Measurements from ENCODE around the gene NGB. TPM values are rescaled to one million over a fixed set of nuclear protein-coding genes. Genes with fewer than 3 reads are reported as not detected.

The NGB gene
- total RNA-seq, 1 experiment from 2014 or later, result not detected

- DNase-seq (no peak), ATAC-seq (no peak)
- no TSS peak for BruUV-seq (replicated peaks)
- Histone ChIP-seq H3K9me2 (replicated peaks; ENCODE audit: low read length) (no peaks in the 10 kb centered on the region), H4K20me1 (ENCODE audit: low read length) (no peaks in the 10 kb centered on the region), H3K9me3 (ENCODE audit: low read length) (no peaks in the 10 kb centered on the region), H3K9ac (ENCODE audit: low read length) (no peak overlapping the region), H2AFZ (ENCODE audit: low read length) (no peak overlapping the region), H3F3A (ENCODE audit: low read length, unreplicated experiment) (no peaks in the 10 kb centered on the region), H3K4me1 (ENCODE audit: insufficient read depth, low read length) (no peaks in the 10 kb centered on the region), H3K4me2 (ENCODE audit: low read length) (no peak overlapping the region), H3K79me2 (ENCODE audit: low read length) (no peaks in the 10 kb centered on the region), H3K27ac (ENCODE audit: low read length) (no peak overlapping the region), H3K36me3 (ENCODE audit: low read depth, low read length) (no peaks in the 10 kb centered on the region), H3K4me3 (ENCODE audit: low read length) (no peak overlapping the region), H3K27me3 (ENCODE audit: low read length) (no peaks in the 10 kb centered on the region)
- ChIA-PET POLR2A (ENCODE audit: unreplicated experiment) (no interaction called here), CTCF (no interaction called here)
- intact Hi-C loops (cut with micrococcal nuclease), result no loop called here
- TF ChIP-seq, protein P1, sequence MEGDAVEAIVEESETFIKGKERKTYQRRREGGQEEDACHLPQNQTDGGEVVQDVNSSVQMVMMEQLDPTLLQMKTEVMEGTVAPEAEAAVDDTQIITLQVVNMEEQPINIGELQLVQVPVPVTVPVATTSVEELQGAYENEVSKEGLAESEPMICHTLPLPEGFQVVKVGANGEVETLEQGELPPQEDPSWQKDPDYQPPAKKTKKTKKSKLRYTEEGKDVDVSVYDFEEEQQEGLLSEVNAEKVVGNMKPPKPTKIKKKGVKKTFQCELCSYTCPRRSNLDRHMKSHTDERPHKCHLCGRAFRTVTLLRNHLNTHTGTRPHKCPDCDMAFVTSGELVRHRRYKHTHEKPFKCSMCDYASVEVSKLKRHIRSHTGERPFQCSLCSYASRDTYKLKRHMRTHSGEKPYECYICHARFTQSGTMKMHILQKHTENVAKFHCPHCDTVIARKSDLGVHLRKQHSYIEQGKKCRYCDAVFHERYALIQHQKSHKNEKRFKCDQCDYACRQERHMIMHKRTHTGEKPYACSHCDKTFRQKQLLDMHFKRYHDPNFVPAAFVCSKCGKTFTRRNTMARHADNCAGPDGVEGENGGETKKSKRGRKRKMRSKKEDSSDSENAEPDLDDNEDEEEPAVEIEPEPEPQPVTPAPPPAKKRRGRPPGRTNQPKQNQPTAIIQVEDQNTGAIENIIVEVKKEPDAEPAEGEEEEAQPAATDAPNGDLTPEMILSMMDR (conservative IDR thresholded peaks at IDR 0.05; ENCODE audit: low read depth, low read length), result no peak
- TF ChIP-seq EZH2phosphoT487 (IDR thresholded peaks at IDR 0.05; ENCODE audit: borderline replicate concordance, low read length) (no peak), EZH2 (IDR thresholded peaks at IDR 0.05; ENCODE audit: low read length, unreplicated experiment) (no peak)
These were observed 40.1 kb downstream of the NGB start for GRCh38 chr14:77230914-77231313.

DNA sequence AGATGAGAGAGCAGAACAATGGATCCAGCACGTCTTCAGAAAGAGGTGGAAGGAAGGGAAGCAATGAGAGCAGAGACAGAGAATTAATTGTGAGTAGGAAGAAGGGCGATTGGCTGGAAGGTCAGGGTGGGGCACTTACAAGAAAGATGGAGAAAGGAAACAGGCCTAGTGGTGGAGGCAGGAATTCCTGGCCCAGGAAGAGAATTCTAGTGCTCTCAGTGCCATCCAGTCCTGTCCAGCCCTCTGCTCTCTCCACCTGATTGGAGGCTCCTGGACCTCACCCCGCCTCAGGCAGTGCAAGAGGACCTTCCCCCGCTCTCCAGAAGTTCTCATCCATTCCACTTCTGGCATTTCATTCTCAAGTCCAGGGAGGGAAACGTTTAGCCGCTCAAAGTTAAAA, 43.0 kb downstream of the NGB start:
- H3K36me3 ChIP-seq (ENCODE audit: low read depth, low read length), result no peaks in the 10 kb centered on the region
- intact Hi-C loops (cut with micrococcal nuclease), result no loop called here
- no peaks in the 10 kb centered on the region for H3F3A ChIP-seq (ENCODE audit: low read length, unreplicated experiment)
- no peaks in the 10 kb centered on the region for H3K79me2 ChIP-seq (ENCODE audit: low read length)
- DNase-seq (no peak), ATAC-seq (no peak)
- H3K9me3 ChIP-seq (ENCODE audit: low read length), result no peaks in the 10 kb centered on the region
- H3K4me2 ChIP-seq (ENCODE audit: low read length), result no peak overlapping the region
- POLR2A ChIA-PET (ENCODE audit: unreplicated experiment), result no interaction called here
- H3K9ac ChIP-seq (ENCODE audit: low read length), result no peak overlapping the region
- no peak overlapping the region for H3K4me3 ChIP-seq (ENCODE audit: low read length)
- H3K4me1 ChIP-seq (ENCODE audit: insufficient read depth, low read length), result no peaks in the 10 kb centered on the region
- H3K27me3 ChIP-seq (ENCODE audit: low read length), result no peaks in the 10 kb centered on the region
- TF ChIP-seq EZH2 (IDR thresholded peaks at IDR 0.05; ENCODE audit: low read length, unreplicated experiment), result no peak
- TF ChIP-seq, protein P1 (conservative IDR thresholded peaks at IDR 0.05; ENCODE audit: low read depth, low read length), result no peak
- no peak for TF ChIP-seq EZH2phosphoT487 (IDR thresholded peaks at IDR 0.05; ENCODE audit: borderline replicate concordance, low read length)
- no peak overlapping the region for H2AFZ ChIP-seq (ENCODE audit: low read length)
- CTCF ChIA-PET, result interaction anchor here (0.7 kb wide), 1 partner anchor 34 kb away, joined by 3 read pairs; no protein-coding TSS in a partner anchor
- no TSS peak for BruUV-seq (replicated peaks)
- no peaks in the 10 kb centered on the region for H3K9me2 ChIP-seq (replicated peaks; ENCODE audit: low read length)
- no peak overlapping the region for H3K27ac ChIP-seq (ENCODE audit: low read length)
- H4K20me1 ChIP-seq (ENCODE audit: low read length), result no peaks in the 10 kb centered on the region

- DNase-seq (no peak), ATAC-seq (no peak)
- Histone ChIP-seq H3K4me1 (ENCODE audit: insufficient read depth, low read length) (no peaks in the 10 kb centered on the region), H3K4me3 (ENCODE audit: low read length) (no peak overlapping the region), H4K20me1 (ENCODE audit: low read length) (no peaks in the 10 kb centered on the region), H3K36me3 (ENCODE audit: low read depth, low read length) (no peaks in the 10 kb centered on the region), H3K4me2 (ENCODE audit: low read length) (no peak overlapping the region), H3K27me3 (ENCODE audit: low read length) (no peaks in the 10 kb centered on the region), H3K9me2 (replicated peaks; ENCODE audit: low read length) (no peaks in the 10 kb centered on the region), H3F3A (ENCODE audit: low read length, unreplicated experiment) (no peaks in the 10 kb centered on the region), H3K27ac (ENCODE audit: low read length) (no peak overlapping the region), H3K79me2 (ENCODE audit: low read length) (no peaks in the 10 kb centered on the region), H2AFZ (ENCODE audit: low read length) (no peak overlapping the region), H3K9me3 (ENCODE audit: low read length) (no peaks in the 10 kb centered on the region), H3K9ac (ENCODE audit: low read length) (no peak overlapping the region)
- intact Hi-C loops (cut with micrococcal nuclease), result no loop called here
- CTCF ChIA-PET, result no interaction called here
- TF ChIP-seq EZH2 (IDR thresholded peaks at IDR 0.05; ENCODE audit: low read length, unreplicated experiment) (no peak), EZH2phosphoT487 (IDR thresholded peaks at IDR 0.05; ENCODE audit: borderline replicate concordance, low read length) (no peak)
- TF ChIP-seq, protein P1 (conservative IDR thresholded peaks at IDR 0.05; ENCODE audit: low read depth, low read length), result no peak
- no TSS peak for BruUV-seq (replicated peaks)
- POLR2A ChIA-PET (ENCODE audit: unreplicated experiment), result no interaction called here
These were observed 45.0 kb downstream of the NGB start for GRCh38 chr14:77225892-77226557.
